GM23338 (cell line): Measurements from ENCODE around the gene RBP5. TPM values are rescaled to one million over a fixed set of nuclear protein-coding genes. Genes with fewer than 3 reads are reported as not detected.

Source experiments
- ATAC-seq: fragments of 200-7000 bp; cut with Tn5 transposase; 3 replicates; pipeline ENCODE4 v1.9.1; 2020
- DNase-seq: peaks from one replicate; pipeline ENCODE4 v3.0.0-alpha.2; 2015; ENCODE audit warnings: low spot score
- H2AFZ ChIP-seq: fragments of 200-600 bp; sonication (generic); 2 replicates; pipeline ENCODE4 v1.8.0; 2016; ENCODE audit warnings: antibody characterized with exemption, mild to moderate bottlenecking, moderate library complexity
- H3F3A ChIP-seq: fragments of 200-600 bp; sonication (generic); replicated peaks from 2 replicates; pipeline ENCODE4 v1.8.0; 2017; ENCODE audit warnings: antibody characterized with exemption, mixed run types, low read depth
- H3K27ac ChIP-seq: fragments of 200-600 bp; sonication (generic); 2 replicates; pipeline ENCODE4 v1.6.1; 2016; ENCODE audit warnings: low read depth
- H3K27me3 ChIP-seq: fragments of 200-600 bp; sonication (generic); 2 replicates; pipeline ENCODE4 v1.8.0; 2016; ENCODE audit warnings: mild to moderate bottlenecking, mixed run types, moderate library complexity; ENCODE audit not compliant: insufficient read depth
- H3K36me3 ChIP-seq: fragments of 200-600 bp; sonication (generic); 2 replicates; pipeline ENCODE4 v1.8.0; 2016; ENCODE audit warnings: mild to moderate bottlenecking; ENCODE audit not compliant: insufficient read depth
- H3K4me1 ChIP-seq: fragments of 200-600 bp; sonication (generic); 2 replicates; pipeline ENCODE4 v1.8.0; 2016; ENCODE audit warnings: mild to moderate bottlenecking, moderate library complexity; ENCODE audit not compliant: insufficient read depth
- H3K4me2 ChIP-seq: fragments of 200-600 bp; sonication (generic); 2 replicates; pipeline ENCODE4 v1.7.1; 2017; ENCODE audit warnings: mixed run types
- H3K4me3 ChIP-seq: fragments of 200-600 bp; sonication (generic); 2 replicates; pipeline ENCODE4 v1.6.1; 2016; ENCODE audit warnings: mixed run types
- H3K79me2 ChIP-seq: fragments of 200-600 bp; sonication (generic); replicated peaks from 2 replicates; pipeline ENCODE4 v1.8.0; 2017; ENCODE audit warnings: mild to moderate bottlenecking; ENCODE audit not compliant: insufficient read depth
- H3K9me2 ChIP-seq: fragments of 200-600 bp; sonication (generic); 2 replicates; pipeline ENCODE4 v1.8.0; 2017; ENCODE audit not compliant: insufficient read depth
- H4K20me1 ChIP-seq: fragments of 200-600 bp; sonication (generic); replicated peaks from 2 replicates; pipeline ENCODE4 v1.8.0; 2017; ENCODE audit warnings: mild to moderate bottlenecking; ENCODE audit not compliant: insufficient read depth
- H3K27ac Mint-ChIP-seq: 2 replicates; pipeline ENCODE4 v1.8.0; 2020; ENCODE audit warnings: inconsistent platforms, mild to moderate bottlenecking, moderate library complexity, mixed read lengths
- H3K27me3 Mint-ChIP-seq: 3 replicates; pipeline ENCODE4 v1.8.0; 2022; ENCODE audit warnings: low read depth, mild to moderate bottlenecking, moderate library complexity, mixed read lengths, inconsistent platforms; ENCODE audit not compliant: insufficient read depth, poor library complexity
- H3K36me3 Mint-ChIP-seq: 3 replicates; pipeline ENCODE4 v1.8.0; 2021; ENCODE audit warnings: low read depth, mild to moderate bottlenecking, inconsistent platforms, moderate library complexity, mixed read lengths
- H3K4me1 Mint-ChIP-seq: 3 replicates; pipeline ENCODE4 v1.8.0; 2020; ENCODE audit warnings: mild to moderate bottlenecking, inconsistent platforms, mixed read lengths
- H3K4me3 Mint-ChIP-seq: 3 replicates; pipeline ENCODE4 v1.8.0; 2021; ENCODE audit warnings: moderate library complexity, mild to moderate bottlenecking, inconsistent platforms, mixed read lengths
- H3K9me3 Mint-ChIP-seq: 3 replicates; pipeline ENCODE4 v1.8.0; 2020; ENCODE audit warnings: moderate library complexity, mild to moderate bottlenecking, inconsistent platforms, mixed read lengths
- CREB1 ChIP-seq: fragments of 250-450 bp; sonication (Bioruptor Pico); IDR thresholded peaks from 2 replicates; pipeline ENCODE4 v1.5.0; 2020; ENCODE audit warnings: low read depth, mild to moderate bottlenecking, moderate library complexity
- EZH2 ChIP-seq: fragments of 200-600 bp; sonication (generic); IDR thresholded peaks from one replicate; pipeline ENCODE4 v1.8.0; 2017; ENCODE audit warnings: antibody characterized with exemption, mild to moderate bottlenecking, low read depth; ENCODE audit not compliant: unreplicated experiment
- EZH2phosphoT487 ChIP-seq: fragments of 200-600 bp; sonication (generic); IDR thresholded peaks from one replicate; pipeline ENCODE4 v1.8.1; 2018; ENCODE audit warnings: antibody characterized with exemption; ENCODE audit not compliant: unreplicated experiment
- JUNB ChIP-seq: IDR thresholded peaks from one replicate; pipeline ENCODE4 v1.6.1; 2016; ENCODE audit warnings: antibody characterized with exemption; ENCODE audit not compliant: unreplicated experiment
- NANOG ChIP-seq: IDR thresholded peaks from 2 replicates; pipeline ENCODE4 v1.6.1; 2016; ENCODE audit warnings: antibody characterized with exemption, borderline replicate concordance
- POLR2AphosphoS5 ChIP-seq: IDR thresholded peaks from 2 replicates; pipeline ENCODE4 v1.6.1; 2016; ENCODE audit warnings: antibody characterized with exemption, low read depth
- STAT1 ChIP-seq: IDR thresholded peaks from one replicate; pipeline ENCODE4 v1.6.1; 2016; ENCODE audit warnings: antibody characterized with exemption; ENCODE audit not compliant: unreplicated experiment
- ZNF114 ChIP-seq: fragments of 250-450 bp; sonication (Bioruptor Pico); IDR thresholded peaks from 2 replicates; pipeline ENCODE4 v1.5.0; 2020; ENCODE audit warnings: mild to moderate bottlenecking, moderate library complexity
- ZNF331 ChIP-seq: fragments of 250-450 bp; sonication (Bioruptor Pico); IDR thresholded peaks from 2 replicates; pipeline ENCODE4 v1.5.0; 2020; ENCODE audit warnings: low read depth, mild to moderate bottlenecking, moderate library complexity
- polyA plus RNA-seq: library from polyadenylated mRNA; unstranded; fragments of >200 nt; fragmentation: Nextera tagmentation; extraction: Ambion mirVana; gene quantifications from 2 replicates; pipeline ENCODE4 v1.2.1, GENCODE V29; 2016
- total RNA-seq: library from RNA; depleted of rRNA; stranded (reverse); fragments of >200 nt; shearing (Covaris generic); gene quantifications from 2 replicates; pipeline ENCODE4 v1.2.3, GENCODE V29; 2014
- TF ChIP-seq, protein P1 (sequence below): IDR thresholded peaks from one replicate; pipeline ENCODE4 v1.6.1; 2018; ENCODE audit warnings: antibody characterized with exemption; ENCODE audit not compliant: unreplicated experiment
- TF ChIP-seq, protein P2 (sequence below): IDR thresholded peaks from 2 replicates; pipeline ENCODE4 v1.6.1; 2016; ENCODE audit warnings: antibody characterized with exemption
- TF ChIP-seq, protein P3 (sequence below): fragments of 250-450 bp; sonication (Bioruptor Pico); IDR thresholded peaks from 2 replicates; pipeline ENCODE4 v1.5.0; 2020; ENCODE audit warnings: mild to moderate bottlenecking, moderate library complexity
- TF ChIP-seq, protein P4 (sequence below), 2 experiments: fragments of 200-600 bp in 1 of 2; sonication (generic) in 1 of 2; conservative IDR thresholded peaks; 2 replicates each; pipeline versions ENCODE4 v1.5.1 to v1.6.1; 2016 to 2017; ENCODE audit warnings: antibody characterized with exemption in 2 of 2, low read depth in 2 of 2, mild to moderate bottlenecking in 2 of 2, moderate library complexity in 1 of 2

Gene RBP5
- total and polyA plus RNA-seq, 2 experiments from 2014 or later, result 1.2 to 3.0 TPM

DNA sequence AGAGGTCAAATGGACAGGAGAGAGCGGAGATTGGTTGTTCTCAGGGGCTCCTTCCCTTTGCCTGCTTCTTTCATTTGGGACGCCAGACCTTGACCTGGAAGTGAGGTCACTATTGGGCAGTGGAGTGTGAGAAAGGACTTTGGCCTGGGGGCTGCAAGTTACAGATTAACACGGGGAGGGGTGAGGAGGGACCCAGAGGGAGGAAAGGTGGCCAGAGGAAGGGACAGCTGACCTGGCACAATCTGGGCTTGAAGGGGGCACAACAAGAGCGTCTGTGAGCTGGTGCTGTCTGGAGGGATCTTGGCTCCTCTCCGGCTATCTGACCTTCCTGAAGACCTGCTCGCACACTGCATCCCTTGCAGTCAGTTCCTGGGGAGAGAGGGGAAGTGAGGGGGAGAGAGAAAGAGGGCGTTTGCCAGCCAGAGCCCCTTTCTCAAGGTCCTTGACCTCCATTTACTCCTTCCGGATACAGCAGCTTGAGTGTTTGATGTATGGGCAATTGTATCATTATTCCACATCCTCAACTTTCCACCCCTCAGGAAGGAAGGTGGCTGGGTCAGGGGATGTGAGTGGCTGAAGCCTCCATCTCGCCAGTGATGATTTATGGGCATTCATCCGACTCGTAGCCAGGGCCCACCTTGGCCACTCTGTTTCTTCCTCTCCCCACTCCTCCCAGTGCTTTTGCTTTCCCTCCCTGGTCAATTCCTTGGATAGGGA lies 4.7 kb downstream of the RBP5 start:
- Histone ChIP-seq H3K79me2 (no peaks in the 10 kb centered on the region), H3K4me1 (peaks cover 8% of the 10 kb centered on the region), H3K4me3 (no peak overlapping the region), H3K27ac (no peak overlapping the region), H3K36me3 (no peaks in the 10 kb centered on the region), H3K27me3 (no peaks in the 10 kb centered on the region), H3F3A (no peaks in the 10 kb centered on the region), H3K9me2 (no peaks in the 10 kb centered on the region), H4K20me1 (no peaks in the 10 kb centered on the region), H2AFZ (no peak overlapping the region), H3K4me2 (no peak overlapping the region)
- H3K4me3 Mint-ChIP-seq, result no peak overlapping the region
- ATAC-seq (no peak), DNase-seq (no peak)
- no peak for TF ChIP-seq STAT1
- no peak for TF ChIP-seq EZH2phosphoT487
- TF ChIP-seq NANOG, result no peak
- no peak for TF ChIP-seq EZH2
- no peak for TF ChIP-seq POLR2AphosphoS5
- no peak for TF ChIP-seq ZNF114 (CRISPR knock-in tag)
- TF ChIP-seq, protein P1, sequence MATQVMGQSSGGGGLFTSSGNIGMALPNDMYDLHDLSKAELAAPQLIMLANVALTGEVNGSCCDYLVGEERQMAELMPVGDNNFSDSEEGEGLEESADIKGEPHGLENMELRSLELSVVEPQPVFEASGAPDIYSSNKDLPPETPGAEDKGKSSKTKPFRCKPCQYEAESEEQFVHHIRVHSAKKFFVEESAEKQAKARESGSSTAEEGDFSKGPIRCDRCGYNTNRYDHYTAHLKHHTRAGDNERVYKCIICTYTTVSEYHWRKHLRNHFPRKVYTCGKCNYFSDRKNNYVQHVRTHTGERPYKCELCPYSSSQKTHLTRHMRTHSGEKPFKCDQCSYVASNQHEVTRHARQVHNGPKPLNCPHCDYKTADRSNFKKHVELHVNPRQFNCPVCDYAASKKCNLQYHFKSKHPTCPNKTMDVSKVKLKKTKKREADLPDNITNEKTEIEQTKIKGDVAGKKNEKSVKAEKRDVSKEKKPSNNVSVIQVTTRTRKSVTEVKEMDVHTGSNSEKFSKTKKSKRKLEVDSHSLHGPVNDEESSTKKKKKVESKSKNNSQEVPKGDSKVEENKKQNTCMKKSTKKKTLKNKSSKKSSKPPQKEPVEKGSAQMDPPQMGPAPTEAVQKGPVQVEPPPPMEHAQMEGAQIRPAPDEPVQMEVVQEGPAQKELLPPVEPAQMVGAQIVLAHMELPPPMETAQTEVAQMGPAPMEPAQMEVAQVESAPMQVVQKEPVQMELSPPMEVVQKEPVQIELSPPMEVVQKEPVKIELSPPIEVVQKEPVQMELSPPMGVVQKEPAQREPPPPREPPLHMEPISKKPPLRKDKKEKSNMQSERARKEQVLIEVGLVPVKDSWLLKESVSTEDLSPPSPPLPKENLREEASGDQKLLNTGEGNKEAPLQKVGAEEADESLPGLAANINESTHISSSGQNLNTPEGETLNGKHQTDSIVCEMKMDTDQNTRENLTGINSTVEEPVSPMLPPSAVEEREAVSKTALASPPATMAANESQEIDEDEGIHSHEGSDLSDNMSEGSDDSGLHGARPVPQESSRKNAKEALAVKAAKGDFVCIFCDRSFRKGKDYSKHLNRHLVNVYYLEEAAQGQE, result no peak
- TF ChIP-seq, protein P2, sequence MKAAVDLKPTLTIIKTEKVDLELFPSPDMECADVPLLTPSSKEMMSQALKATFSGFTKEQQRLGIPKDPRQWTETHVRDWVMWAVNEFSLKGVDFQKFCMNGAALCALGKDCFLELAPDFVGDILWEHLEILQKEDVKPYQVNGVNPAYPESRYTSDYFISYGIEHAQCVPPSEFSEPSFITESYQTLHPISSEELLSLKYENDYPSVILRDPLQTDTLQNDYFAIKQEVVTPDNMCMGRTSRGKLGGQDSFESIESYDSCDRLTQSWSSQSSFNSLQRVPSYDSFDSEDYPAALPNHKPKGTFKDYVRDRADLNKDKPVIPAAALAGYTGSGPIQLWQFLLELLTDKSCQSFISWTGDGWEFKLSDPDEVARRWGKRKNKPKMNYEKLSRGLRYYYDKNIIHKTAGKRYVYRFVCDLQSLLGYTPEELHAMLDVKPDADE, result no peak
- TF ChIP-seq, protein P3, sequence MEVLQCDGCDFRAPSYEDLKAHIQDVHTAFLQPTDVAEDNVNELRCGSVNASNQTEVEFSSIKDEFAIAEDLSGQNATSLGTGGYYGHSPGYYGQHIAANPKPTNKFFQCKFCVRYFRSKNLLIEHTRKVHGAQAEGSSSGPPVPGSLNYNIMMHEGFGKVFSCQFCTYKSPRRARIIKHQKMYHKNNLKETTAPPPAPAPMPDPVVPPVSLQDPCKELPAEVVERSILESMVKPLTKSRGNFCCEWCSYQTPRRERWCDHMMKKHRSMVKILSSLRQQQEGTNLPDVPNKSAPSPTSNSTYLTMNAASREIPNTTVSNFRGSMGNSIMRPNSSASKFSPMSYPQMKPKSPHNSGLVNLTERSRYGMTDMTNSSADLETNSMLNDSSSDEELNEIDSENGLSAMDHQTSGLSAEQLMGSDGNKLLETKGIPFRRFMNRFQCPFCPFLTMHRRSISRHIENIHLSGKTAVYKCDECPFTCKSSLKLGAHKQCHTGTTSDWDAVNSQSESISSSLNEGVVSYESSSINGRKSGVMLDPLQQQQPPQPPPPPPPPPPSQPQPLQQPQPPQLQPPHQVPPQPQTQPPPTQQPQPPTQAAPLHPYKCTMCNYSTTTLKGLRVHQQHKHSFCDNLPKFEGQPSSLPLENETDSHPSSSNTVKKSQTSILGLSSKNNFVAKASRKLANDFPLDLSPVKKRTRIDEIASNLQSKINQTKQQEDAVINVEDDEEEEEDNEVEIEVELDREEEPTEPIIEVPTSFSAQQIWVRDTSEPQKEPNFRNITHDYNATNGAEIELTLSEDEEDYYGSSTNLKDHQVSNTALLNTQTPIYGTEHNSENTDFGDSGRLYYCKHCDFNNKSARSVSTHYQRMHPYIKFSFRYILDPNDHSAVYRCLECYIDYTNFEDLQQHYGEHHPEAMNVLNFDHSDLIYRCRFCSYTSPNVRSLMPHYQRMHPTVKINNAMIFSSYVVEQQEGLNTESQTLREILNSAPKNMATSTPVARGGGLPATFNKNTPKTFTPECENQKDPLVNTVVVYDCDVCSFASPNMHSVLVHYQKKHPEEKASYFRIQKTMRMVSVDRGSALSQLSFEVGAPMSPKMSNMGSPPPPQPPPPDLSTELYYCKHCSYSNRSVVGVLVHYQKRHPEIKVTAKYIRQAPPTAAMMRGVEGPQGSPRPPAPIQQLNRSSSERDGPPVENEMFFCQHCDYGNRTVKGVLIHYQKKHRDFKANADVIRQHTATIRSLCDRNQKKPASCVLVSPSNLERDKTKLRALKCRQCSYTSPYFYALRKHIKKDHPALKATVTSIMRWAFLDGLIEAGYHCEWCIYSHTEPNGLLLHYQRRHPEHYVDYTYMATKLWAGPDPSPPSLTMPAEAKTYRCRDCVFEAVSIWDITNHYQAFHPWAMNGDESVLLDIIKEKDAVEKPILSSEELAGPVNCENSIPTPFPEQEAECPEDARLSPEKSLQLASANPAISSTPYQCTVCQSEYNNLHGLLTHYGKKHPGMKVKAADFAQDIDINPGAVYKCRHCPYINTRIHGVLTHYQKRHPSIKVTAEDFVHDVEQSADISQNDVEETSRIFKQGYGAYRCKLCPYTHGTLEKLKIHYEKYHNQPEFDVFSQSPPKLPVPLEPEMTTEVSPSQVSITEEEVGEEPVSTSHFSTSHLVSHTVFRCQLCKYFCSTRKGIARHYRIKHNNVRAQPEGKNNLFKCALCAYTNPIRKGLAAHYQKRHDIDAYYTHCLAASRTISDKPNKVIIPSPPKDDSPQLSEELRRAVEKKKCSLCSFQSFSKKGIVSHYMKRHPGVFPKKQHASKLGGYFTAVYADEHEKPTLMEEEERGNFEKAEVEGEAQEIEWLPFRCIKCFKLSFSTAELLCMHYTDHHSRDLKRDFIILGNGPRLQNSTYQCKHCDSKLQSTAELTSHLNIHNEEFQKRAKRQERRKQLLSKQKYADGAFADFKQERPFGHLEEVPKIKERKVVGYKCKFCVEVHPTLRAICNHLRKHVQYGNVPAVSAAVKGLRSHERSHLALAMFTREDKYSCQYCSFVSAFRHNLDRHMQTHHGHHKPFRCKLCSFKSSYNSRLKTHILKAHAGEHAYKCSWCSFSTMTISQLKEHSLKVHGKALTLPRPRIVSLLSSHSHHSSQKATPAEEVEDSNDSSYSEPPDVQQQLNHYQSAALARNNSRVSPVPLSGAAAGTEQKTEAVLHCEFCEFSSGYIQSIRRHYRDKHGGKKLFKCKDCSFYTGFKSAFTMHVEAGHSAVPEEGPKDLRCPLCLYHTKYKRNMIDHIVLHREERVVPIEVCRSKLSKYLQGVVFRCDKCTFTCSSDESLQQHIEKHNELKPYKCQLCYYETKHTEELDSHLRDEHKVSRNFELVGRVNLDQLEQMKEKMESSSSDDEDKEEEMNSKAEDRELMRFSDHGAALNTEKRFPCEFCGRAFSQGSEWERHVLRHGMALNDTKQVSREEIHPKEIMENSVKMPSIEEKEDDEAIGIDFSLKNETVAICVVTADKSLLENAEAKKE, result no peak
- TF ChIP-seq CREB1 (CRISPR knock-in tag), result no peak
- TF ChIP-seq ZNF331, result no peak
- TF ChIP-seq, protein P4, sequence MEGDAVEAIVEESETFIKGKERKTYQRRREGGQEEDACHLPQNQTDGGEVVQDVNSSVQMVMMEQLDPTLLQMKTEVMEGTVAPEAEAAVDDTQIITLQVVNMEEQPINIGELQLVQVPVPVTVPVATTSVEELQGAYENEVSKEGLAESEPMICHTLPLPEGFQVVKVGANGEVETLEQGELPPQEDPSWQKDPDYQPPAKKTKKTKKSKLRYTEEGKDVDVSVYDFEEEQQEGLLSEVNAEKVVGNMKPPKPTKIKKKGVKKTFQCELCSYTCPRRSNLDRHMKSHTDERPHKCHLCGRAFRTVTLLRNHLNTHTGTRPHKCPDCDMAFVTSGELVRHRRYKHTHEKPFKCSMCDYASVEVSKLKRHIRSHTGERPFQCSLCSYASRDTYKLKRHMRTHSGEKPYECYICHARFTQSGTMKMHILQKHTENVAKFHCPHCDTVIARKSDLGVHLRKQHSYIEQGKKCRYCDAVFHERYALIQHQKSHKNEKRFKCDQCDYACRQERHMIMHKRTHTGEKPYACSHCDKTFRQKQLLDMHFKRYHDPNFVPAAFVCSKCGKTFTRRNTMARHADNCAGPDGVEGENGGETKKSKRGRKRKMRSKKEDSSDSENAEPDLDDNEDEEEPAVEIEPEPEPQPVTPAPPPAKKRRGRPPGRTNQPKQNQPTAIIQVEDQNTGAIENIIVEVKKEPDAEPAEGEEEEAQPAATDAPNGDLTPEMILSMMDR (conservative IDR thresholded peaks at IDR 0.05; ENCODE audit: low read depth in 2 of 2), result no peak
- no peak for TF ChIP-seq JUNB
- H3K27ac Mint-ChIP-seq, result no peak overlapping the region
- H3K36me3 Mint-ChIP-seq, result no peaks in the 10 kb centered on the region; the same call in 2 of the 3 replicates
- no peaks in the 10 kb centered on the region for H3K9me3 Mint-ChIP-seq
- peaks cover 26% of the 10 kb centered on the region for H3K4me1 Mint-ChIP-seq
- peaks cover 9% of the 10 kb centered on the region for H3K27me3 Mint-ChIP-seq
